Measurements from ENCODE around the gene IDH2.
"Not testable (repeated sequence)": the region's sequence is repeated elsewhere in the genome, so short reads cannot be mapped to it uniquely, and the experiment has no call there.

The IDH2 gene

DNA sequence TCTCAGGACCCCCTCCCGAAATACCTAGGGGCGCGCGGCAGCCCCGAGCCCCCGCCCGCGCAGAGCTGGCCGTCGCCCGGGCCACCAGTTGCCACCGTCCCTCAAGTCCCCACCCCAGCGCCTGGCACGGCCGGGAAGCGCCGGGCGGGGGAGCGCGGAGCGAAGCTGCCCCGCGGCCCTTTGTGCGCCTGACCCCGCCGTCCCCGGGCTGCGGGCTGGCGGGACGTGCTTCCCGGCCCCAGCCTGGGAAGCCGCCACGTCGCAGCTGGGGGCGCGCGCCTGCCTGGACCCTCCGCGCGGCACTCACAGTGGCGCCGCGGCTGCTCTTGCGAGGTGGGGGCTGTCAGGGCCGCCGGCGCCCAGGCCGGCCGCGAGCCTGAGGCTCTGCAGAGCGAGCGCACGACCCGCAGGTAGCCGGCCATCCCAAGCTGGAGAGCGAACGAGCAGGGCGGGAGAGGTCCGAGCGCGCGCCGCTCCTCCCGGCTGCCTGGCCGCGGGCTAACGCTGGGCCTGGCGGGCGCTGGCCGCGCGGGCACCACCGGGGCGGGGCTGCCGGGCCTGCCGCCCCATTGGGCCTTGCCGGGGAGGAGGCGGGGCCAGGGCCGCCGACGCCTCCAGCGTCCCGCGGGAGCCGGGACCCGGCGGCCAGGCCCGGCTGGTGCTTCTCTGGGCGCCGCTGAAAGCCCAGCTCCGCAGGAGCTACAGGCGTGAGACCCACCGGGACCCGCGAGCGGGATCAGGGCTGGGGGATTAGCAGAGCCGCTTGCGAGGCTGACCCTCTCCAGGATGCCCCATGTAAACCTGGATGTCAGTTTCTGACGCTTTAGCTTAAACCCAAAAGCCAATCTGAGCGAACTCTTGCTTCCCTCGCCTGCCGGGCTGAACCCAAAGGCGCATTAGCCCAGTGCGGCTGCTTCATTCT is at the start of gene IDH2:
Gene IDH2, minus strand, starts transcription at position 500 of the 922 bp plus-strand sequence. Its CDS starts 78 bp downstream, at position 422.
- no peak for FAIRE-seq

DNA sequence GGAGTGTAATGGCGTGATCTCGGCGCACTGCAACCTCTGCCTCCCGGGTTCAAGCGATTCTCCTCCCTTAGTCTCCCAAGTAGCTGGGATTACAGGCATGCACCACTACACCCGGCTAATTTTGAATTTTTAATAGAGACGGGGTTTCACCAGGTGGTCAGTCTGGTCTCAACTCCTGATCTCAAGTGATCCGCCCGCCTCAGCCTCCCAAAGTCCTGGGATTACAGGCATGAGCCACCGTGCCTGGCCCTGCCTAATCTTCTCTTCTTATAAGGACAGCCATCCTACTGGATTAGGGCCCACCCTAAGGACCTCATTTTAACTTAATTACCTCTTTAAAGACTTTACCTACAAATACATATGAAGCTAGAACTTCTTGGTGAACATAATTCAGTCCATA is 48.3 kb upstream of the IDH2 start:
- FAIRE-seq, result not testable (repeated sequence)

DNA sequence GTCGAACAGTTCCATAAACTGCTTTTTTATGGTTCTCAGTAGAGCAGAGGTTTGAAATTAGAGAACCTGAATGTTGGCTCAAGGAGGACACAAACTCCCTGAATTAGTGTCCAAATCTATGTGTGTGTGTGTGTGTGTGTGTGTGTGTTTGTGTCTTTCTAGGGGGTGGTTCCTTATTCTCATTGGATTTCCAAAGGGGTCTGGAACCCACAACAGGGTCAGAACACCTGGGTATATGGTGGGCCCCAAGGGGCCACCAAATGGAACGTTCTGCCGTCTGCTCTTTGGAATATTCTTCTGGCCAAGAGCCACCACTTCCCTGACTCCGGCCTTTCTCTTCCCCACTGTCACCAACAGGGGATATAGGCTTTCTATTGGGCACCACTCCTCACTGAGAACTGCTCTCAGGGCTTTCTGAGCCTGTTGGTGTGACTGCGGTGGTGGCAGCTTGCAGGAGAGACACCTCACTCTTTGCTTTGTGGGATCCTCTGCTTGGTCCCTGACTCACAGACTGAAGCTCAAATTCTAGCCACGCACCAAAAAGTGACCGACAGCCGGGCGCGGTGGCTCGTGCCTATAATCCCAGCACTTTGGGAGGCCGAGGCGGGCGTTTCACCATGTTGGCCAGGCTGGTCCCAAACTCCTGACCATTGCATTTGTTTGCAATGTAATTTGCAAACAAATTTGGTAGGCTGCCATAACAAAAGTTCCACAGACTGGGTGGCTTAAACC is 47.5 kb upstream of the IDH2 start:
- no peak for FAIRE-seq

DNA sequence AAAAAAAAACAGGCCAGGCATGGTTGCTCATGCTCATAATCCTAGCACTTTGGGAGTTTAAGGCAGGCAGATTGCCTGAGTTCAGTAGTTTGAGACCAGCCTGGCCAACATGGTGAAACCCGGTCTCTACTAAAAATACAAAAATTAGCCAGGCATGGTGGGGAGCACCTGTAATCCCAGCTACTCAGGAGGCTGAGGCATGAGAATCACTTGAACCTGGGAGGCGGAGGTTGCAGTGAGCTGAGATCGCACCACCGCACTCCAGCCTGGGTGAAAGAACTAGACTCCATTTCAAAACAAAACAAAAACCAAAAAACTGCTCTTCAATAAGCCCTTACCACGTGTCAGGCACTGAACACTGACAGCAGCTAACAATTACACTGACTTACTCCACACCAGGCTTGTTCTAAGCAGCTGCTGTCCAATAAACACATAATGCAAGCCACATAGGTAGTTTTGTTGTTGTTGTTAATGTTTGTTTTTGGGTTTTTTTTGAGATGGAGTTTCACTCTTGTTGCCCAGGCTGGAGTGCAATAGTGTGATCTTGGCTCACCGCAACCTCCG is 44.0 kb upstream of the IDH2 start:
- not testable (repeated sequence) for FAIRE-seq

- no peak for FAIRE-seq
Measured at GRCh38 chr15:90145761-90146160, 43.5 kb upstream of the IDH2 start.

- no peak for FAIRE-seq
Measured at GRCh38 chr15:90145259-90145658, 43.0 kb upstream of the IDH2 start.

DNA sequence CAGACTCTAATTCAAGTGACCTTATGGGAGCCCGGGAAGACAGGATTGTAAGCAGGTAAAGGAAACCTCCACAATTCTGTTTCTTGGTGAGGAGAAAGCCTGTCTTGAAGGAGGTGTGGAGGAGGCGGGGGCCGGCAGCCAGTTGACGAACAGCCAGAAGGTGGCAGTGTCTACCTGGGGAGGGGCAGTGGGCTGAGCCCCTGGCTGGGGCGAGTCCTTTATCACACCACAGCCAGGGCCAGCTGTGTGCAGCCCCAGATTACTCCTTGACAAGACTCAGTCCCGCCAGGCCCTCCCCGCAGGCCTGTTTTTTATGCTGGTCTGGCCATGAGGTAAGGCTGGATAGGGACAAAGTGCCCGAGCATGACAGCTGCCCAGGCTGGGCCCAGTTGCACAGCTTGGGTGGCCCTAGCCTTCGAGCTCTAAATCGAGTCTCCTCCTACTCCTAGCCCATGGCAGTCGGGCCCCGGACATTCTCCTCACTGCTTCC is 40.9 kb upstream of the IDH2 start:
- FAIRE-seq, result no peak

DNA sequence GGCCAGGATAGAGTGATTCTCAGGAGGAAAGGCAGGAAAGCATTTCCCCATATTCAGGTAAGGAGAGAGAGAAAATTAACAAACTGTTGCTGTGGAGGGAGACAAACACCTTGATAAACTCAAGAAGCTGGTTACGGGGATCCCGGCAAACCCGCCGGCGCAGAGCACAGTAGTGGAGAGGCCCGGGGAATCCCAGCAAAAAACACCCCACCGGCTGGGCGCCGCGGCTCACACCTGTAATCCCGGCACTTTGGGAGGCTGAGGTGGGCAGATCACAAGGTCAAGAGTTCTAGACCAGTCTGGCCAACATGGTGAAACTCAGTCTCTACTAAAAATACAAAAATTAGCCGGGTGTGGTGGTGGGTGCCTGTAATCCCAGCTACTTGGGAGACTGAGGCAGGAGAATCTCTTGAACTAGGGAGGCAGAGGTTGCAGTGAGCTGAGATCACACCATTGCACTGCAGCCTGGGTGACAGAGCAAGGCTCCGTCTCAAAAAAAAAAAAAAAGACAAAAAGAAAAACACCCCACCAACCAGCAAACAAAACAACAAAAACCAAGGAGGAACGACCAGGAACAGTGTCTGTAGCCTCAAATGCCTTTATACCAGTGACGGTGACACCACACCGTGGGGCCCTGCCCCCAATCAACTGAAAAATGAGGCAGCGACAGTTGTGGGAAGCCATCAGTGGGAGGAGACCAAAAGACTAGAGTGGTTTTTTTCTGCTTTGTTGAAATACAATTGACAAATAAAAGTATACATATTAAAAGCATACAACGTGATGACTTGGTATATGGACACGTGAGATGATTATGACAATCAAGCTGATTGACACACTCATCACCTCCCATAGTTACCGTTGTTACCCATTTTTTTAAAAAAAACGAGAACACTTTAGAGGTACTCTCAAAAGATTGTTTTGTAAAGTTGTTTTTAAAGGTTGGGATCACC is 40.2 kb upstream of the IDH2 start:
- no peak for FAIRE-seq

- no peak for FAIRE-seq
Measured at GRCh38 chr15:90141646-90142045, 39.4 kb upstream of the IDH2 start.

DNA sequence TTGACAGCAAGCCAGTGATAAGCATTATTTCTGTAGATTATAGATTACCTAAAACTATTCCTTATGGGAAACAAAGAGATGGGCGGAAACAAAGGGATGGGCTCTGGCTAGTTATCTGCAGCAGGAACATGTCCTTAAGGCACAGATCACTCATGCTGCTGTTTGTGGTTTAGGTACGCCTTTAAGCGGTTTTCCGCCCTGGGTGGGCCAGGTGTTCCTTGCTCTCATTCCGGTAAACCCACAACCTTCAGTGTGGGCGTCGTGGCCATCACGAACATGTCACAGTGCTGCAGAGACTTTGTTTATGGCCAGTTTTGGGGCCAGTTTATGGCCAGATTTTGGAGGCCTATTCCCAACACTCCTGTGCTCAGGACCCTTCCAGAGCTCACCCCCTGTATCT is 37.3 kb upstream of the IDH2 start:
- not testable (repeated sequence) for FAIRE-seq

GRCh38 chr15:90138071-90138833 is 36.0 kb upstream of the IDH2 start:
- no peak for FAIRE-seq

DNA sequence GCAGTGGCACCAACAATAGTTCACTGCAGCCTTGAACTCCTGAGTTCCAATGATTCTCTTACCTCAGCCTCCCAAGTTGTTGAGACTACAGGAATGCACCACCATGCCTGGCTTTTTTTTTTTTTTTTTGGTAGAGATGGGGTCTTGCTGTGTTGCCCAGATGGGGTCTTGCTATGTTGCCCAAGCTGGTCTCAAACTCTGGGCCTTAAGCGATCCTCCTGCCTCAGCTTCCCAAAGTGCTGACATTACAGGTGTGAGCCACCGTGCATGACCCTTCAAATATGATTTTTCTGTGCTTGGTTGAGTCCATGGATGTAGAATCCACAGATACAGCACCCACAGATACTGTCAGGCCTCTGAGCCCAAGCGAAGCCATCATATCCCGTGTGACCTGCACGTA is 30.2 kb upstream of the IDH2 start:
- FAIRE-seq, result no peak

GRCh38 chr15:90131848-90132247 is 29.6 kb upstream of the IDH2 start:
- no peak for FAIRE-seq

- no peak for FAIRE-seq
Measured at GRCh38 chr15:90130291-90130690, 28.0 kb upstream of the IDH2 start.

DNA sequence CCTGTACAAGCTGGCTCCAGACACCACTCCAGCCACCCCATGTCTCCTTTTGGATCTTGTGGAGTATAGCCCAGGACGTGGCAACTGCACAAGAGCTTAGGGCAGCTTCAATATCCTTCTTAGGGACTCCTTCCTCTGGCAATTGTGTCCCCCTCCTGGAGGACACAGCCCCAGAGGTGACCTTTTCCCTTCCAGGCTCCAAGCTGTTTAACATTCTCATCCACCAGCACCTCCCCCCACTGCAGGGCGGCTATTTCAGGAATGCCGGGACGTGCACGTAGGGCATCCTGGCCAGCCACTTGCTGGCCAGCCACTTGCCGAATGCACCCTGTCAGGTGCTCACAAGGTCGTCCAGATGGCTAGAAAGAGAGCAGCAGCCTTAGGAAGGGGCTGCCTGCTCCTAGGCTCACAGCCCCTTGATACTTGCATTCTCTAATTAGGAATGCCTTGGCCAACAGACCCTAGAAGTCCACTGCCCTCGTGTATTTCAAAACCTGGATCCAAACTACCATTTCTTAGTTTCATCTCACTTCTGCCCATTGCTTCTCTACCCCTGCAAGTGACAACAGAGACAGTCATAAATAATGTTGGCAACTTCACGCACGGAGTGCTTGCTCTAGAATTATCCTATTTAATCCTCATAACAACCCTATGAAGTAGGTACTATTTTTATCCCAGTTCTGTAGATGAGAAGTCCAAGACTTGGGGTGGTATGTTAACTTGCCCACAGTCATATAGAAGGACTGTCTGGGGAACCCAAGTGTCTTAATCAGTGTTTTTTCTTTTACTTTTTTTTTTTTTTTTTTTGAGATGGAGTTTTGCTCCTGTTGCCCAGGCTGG is 24.5 kb upstream of the IDH2 start:
- FAIRE-seq, result no peak

DNA sequence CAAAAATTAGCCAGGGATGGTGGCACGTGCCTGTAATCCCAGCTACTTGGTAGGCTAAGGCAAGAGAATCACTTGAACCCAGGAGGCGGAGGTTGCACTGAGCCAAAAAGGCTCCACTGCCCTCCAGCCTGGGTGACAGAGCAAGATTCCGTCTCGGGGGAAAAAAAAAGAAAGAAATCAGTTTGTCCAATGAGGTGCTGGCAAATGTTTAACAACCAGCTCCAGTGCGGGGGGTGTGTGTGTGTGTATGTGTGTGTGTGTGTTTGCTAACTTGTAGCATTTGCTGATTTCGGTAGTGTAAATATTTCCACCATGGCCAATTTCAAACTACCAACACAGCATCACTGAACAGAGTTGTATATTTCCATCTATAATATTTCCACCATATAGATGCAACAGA is 23.8 kb upstream of the IDH2 start:
- FAIRE-seq, result no peak

DNA sequence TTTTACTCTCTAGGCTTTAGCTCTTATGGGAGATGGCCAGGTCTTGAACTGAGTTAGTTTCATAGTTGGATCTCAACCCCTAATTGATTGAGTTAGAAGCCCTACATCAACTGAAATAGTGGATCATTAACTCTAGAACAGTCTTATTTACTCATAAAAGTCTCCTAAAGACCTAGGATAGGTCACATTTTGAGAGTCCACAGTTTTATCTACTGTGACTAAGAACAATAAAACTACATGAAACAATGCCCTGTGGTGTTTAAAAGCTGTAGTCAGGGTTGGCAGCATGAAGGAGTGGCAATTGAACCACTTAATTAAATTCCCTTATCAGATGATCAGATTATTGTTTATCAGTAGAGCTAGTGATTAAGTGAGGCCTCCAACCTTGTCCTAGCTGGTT is 22.2 kb upstream of the IDH2 start:
- FAIRE-seq, result no peak

DNA sequence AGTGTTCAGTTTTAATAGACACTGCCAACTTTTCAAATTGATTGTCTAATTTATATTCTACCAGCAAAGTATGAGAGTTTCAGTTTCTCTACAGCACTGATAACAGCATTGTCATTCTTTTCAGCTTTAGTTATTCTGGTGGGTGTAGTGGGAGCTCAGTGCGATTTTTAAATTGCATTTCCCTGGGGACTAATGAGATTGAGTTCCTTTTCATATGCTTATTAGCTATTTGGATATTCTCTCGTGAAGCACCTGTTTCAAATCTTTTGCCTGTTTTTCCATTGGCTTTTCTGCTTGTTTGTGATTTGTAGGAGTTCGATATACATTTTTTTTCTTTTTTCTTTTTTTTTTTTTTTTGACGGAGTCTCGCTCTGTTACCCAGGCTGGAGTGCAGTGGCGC is 18.8 kb upstream of the IDH2 start:
- no peak for FAIRE-seq

- no peak for FAIRE-seq
Measured at GRCh38 chr15:90119367-90119766, 17.1 kb upstream of the IDH2 start.

GRCh38 chr15:90115783-90116182 is 13.5 kb upstream of the IDH2 start:
- no peak for FAIRE-seq

- FAIRE-seq, result no peak
Measured at GRCh38 chr15:90114451-90114901, 12.2 kb upstream of the IDH2 start.
